GM21786 (cell line): ENCODE results near the gene PEAK1.

Experiments used
- ATAC-seq: cut with Tn5 transposase; IDR thresholded peaks from one replicate; pipeline ENCODE4 v1.9.1; 2021; ENCODE audit not compliant: unreplicated experiment

PEAK1 gene, protein sequence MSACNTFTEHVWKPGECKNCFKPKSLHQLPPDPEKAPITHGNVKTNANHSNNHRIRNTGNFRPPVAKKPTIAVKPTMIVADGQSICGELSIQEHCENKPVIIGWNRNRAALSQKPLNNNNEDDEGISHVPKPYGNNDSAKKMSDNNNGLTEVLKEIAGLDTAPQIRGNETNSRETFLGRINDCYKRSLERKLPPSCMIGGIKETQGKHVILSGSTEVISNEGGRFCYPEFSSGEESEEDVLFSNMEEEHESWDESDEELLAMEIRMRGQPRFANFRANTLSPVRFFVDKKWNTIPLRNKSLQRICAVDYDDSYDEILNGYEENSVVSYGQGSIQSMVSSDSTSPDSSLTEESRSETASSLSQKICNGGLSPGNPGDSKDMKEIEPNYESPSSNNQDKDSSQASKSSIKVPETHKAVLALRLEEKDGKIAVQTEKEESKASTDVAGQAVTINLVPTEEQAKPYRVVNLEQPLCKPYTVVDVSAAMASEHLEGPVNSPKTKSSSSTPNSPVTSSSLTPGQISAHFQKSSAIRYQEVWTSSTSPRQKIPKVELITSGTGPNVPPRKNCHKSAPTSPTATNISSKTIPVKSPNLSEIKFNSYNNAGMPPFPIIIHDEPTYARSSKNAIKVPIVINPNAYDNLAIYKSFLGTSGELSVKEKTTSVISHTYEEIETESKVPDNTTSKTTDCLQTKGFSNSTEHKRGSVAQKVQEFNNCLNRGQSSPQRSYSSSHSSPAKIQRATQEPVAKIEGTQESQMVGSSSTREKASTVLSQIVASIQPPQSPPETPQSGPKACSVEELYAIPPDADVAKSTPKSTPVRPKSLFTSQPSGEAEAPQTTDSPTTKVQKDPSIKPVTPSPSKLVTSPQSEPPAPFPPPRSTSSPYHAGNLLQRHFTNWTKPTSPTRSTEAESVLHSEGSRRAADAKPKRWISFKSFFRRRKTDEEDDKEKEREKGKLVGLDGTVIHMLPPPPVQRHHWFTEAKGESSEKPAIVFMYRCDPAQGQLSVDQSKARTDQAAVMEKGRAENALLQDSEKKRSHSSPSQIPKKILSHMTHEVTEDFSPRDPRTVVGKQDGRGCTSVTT (N-terminal part only)

DNA sequence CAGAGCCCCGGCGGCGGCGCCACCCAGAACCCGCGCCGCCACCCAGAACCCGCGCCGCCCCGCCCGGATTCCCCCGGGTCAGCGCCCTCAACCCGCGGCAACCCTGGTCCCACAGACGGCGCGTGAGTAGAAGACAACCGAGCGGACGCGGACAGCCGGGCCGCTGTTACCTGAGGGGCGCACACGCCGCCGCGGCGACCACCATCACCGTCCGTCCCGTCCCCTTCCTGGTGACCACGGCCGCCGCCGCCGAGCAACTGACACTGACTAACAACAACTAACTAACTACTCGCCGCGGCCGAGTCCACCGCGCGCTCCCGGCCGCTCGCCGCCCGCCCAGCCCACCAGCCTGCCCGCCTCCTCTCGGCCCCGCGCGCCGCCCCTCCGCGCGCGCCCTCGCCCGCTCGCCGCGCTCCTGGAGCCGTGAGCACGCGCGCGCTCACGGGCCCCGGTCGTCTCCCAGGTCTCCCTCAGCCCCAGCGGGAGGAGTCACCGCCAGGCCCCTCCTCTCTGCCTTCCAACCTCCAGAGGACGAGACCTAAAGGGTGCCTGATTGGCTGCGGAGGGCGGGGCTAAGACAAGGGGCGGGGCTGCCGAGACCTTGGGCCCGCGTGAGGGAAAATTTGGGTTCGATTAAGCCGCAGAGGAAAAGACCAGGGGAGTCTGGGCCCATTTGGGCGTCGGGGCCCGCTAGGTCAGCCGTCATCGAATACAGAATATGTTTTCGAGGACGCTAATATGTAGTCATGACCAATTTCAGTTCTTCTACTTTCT lies at the start of gene PEAK1:
Gene PEAK1 (minus strand): TSS at position 269 of the 774 bp plus-strand sequence. CDS start 238,178 bp downstream, outside the sequence.
- peak; percentile 93 for ATAC-seq

DNA sequence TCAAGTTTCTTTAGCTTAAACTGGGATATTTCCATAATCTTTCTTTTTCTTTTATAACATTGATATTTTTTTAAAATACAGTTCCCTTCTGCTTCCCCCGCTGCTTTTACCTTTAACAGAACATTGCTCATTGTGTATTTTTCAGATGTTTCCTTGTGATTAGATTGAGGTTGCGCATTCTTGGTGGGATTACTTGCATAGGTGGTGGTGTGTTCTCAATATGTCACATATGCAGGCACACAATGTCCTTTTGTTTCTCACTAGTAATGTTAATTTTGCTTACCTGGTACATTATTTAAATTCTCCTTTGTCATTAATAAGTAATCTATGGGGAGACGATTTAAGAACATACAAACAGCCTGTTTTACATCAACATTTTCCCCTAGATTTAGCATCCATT lies 49.0 kb upstream of the PEAK1 start:
- no peak for ATAC-seq

DNA sequence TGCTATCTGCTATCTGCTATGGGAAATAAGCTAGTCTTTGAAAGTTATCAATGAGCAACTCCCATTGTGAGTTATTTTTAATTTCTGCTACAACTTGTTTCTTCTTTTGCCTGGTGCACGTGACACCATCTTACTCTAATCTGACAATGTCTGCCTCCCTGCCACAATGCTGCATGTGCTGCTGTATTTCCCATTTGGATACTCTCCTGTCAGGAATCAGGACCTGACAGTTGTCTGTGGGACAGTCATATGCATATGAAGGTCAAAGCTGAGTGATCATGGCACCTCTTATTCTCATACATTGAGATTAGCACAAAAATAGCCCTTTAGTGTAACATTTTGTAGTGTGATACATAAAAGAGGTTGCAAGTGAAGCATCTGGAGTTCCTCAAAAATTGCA lies 46.6 kb upstream of the PEAK1 start:
- ATAC-seq = no peak

DNA sequence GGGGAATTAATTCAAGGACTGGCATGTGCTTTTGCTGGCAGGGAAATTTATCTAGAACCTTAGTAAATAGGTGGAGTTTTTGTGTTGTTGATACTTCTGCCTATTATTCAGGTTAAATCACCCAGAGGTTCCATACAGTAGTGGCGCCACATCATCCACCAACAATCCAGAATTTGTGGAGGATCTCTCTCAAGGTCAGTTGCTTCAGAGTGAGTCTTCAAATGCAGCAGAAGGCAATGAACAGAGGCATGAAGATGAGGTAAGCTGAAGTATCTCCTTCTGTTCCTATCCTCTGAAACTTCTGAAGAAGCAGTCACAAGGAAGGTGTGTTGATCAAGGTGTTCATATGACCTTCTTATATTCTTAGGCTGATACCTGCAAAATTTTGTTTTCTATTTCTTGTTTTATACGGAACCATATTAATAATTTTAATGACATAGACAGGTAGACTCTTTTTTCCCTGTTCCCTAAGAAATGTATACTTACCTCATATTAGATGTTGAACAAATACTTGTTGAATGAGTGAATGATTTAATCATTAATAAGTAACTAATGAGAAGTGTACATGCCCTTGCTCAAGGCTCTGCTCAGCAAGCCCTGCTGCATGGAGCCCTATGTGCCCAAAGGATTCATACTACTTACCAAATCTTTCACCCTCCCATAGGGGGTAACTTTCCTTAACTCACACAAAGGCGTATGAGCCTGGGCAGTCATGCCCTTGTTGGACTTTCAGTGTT lies 44.4 kb upstream of the PEAK1 start:
- no peak for ATAC-seq

DNA sequence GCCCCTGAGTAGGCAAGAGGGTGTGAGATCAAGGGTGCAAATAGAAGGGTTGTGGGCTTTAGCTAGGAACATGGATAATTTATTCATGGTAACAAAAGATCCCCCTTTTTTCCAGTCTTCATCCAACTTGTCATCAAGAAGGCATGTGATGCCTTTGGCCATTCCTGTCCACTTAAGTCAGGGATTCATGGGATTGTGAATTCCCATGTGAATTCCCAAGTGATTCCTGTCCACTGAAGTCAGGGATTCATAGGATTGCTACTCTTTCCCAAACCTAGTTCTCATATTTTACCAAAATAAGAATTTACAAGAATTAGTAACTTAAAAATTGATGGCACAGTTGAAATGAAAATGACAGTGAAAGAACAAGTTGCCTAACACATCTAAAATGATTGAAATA lies 41.6 kb upstream of the PEAK1 start:
- no peak for ATAC-seq

DNA sequence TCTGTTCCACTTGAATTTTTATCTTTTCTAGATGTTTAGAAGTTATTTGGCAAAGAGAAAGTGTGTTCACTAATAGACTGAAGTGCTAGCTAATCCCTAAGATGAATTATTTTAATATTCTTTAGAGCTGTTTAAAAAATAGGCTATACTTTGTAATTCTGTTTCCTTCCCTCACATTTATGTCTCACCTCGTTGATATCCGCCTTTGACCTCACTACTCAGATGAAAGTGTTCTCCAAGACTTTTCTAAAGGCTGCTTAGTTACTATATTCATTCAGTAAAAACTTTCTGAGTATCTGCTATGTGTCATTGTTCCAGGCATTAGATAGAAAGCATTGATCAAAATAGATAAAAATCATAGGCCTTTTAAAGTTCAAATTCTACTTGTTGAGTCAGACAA lies 39.1 kb upstream of the PEAK1 start:
- no peak for ATAC-seq

DNA sequence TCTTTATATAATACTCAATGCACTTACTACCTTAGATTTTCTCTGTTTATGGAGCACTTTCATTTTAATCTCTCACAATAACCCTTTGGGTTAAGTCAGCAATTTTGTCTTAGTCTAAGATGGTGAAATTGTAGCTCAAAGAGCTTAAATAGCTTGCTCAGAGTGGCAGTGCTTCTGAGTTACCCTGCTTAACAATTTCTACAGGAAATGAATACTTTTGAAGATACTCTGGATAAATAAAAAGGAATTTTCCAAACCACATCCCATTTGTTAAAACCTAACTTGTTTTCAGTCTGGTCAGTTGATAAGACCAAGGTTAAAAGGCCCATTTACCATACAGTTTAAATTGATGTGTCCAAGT lies 38.0 kb upstream of the PEAK1 start:
- no peak for ATAC-seq

DNA sequence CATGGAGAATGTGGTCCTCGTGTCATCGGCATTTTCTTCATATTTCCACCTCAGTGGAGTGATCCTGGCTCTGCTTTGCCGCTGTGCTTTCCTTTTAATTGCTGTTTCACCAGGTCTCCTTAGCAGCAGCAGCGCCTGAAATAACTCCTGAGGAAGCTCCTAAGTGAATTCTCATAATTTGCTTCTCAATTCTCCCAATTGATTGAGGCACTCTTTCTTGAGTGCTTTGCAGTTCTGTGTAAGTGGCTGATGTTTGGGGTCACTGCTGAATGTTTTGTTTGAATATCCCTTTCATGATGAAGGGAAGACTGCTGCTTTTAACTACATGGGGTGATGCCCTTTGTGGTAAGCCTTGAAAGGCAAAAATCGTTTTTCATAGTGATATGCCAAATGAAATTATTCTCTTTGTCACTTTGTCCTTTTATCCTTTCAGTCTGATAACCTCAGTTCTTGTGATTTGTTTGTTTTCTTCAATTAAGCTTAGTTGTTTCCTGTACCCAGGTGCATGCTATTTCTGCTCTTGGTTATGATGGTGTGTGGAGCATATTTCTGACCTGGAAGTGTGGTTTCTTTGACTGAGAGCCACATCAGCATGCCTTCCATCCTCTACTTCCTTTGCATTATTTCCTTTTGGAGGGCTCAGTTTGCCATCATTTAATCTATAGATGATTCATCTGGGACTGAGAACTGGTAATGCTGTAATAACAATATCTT lies 37.4 kb upstream of the PEAK1 start:
- ATAC-seq = no peak

DNA sequence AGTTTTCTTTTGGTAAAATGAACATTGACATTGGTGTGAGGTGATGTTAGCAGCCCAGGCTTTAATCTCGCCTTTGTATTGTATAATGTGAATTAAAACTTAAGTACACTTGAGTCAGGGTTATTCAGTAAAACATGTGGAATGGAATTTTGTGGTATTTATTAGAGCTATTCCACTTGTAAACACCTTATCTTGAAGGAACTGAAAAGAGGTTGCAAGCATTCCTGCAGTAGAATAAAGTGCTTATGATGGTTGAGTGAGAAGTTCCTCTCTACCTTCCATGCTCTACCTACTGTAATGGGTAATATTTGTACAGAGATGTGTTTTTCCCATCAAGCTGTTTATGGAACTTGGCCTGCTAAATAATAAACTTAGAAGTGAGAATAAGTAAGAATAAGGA lies 36.8 kb upstream of the PEAK1 start:
- ATAC-seq = no peak

DNA sequence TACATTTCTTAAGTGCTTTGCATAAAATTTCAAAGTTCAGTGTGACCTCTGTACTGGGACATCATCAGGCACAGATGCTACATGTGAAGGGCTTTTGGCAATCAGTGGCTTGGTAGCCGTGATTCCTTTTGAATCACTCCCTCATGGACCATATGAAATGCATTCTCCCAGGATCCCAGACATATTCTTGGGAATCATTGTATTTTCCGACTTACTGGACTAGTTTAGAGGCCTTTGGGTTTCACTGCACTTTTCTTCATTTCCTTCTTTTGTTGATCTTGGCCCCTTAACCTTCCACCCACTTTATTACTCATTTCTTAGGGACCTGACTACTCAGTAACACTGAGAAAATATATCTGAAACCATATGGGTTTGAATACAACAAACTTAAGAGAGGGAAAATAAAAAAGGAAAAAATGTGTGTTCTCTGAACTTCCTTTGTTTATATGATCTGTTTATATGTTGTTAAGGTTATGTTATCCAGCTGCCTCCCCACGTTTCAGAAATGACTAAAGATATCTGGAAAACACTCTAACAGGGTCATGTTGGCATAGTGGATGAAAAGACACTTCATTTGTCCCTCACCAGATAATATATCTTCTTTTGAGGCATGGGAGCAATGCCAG lies 35.9 kb upstream of the PEAK1 start:
- no peak for ATAC-seq

DNA sequence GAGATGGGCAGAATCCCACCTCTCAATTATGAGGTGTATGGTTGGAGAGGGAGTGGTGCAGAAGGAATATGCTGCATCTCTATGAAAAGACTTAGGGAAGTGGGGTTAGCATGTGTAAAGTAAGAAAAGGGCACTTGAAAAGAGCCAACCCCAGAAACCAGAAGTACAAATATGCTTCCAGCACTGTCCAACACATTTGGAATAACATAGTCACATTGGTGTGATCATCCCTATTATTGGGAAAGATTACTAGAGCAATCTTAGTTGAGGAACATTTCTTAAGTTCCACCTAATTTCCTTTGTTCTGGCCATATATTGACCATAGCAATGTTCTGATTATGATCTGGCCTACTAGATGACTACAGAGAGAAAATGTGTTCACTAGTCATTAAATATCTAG lies 35.0 kb upstream of the PEAK1 start:
- no peak for ATAC-seq

DNA sequence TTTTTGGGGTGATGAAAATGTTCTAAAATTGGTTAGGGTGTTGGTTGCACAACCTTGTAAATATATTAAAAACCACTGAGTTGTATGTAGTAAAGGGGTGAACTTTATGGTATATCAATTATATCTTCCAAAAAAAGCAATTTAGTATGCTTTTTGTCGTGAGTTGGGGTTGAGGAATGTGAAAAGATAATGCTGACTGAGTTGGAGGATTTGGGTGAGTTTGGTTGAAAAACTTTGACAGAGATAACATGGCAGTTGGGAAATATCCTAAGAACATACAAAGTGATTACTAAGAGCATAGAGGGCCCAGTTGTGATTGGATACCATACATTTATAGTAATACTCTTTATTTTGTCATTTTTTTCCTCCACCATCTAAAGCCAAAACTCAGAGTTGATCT lies 34.4 kb upstream of the PEAK1 start:
- no peak for ATAC-seq

DNA sequence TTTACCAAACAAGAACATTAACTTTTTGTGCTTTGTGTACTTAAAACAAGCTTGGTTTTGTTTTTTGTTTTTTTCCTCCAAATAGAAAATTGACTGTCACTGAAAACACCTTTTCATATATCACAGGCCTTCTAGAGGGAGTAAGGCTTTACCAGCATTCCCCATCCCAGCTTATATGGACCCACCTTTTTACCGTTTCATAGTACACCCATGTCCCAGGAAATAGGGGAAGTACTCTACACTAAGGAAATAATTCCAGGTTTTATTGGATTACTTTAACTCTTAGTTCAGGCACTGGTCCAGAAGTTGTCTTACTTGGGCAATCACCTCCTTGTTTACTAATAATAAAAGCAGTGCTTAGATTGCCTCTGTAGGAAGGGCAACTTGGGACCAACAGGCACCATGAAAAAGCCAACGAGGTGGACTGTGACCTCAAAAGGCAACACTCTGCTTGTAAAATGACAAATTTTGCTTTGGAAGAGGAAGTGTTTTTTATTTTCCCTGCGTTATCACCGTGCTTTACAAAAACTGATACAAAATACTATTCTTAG lies 27.0 kb upstream of the PEAK1 start:
- no peak for ATAC-seq

DNA sequence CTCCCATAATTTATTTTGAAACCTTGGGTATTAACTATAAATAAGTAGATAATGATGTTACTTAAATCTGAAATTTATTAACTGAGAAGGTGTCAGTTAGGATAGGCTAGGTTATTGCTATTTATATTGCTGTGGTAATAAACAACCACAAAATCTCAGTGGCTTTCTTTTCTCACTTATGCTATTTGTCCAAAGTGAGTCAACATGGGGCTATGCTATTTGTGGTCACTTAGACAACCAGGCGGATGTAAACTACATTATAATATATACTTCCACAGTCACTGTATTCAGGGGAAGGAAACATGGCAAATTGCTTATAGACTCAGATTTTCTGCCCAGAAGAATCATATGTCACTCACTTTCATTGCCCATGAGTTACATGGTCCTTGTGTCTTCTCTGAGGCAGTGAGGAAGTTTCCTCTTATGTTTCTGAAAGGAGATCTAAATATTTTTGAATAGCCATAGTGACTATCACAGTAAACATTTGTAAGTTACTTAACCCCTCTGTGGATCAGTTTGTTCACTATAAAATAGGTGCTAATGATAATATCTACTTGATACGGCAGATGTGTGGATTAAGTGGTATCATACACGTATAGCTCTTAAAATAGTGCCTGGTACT lies 20.6 kb upstream of the PEAK1 start:
- peak; percentile 74 for ATAC-seq

DNA sequence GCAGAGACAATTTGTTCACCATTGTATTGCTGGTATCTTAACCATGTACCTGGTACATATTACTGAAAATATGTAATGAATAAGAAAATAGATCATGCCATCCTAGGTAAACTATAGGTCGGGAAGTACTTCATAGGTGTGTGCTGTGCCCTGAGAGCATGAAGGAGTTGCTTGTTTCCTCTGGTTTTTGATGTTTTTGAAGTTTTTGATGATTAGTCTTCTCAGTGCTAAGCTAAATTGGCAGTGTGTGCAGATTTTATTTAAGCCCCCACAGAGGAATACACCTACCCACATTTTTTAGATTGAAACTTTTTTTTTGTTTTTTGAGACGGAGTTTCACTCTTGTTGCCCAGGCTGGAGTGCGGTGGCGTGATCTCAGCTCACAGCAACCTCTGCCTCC lies 17.4 kb upstream of the PEAK1 start:
- ATAC-seq = no peak

DNA sequence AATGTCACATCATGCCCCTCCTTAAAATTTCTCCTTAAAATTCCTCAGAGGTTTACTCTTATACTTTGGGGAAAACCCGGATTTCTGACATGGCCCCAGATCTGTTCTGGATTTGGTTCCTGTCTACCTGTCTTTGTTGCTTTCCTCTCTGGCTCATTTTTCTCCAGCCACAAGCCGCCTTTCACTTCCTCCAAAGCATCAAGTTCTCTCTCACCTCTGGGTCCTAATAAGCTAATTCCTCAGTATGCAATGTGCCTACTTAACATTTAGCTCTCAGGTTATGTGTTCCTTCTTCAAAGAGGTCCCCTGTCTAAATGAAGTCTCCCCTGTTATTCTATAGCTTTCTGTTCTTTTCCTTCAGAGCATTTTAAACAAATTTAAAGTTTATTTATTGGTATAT lies 16.9 kb upstream of the PEAK1 start:
- no peak for ATAC-seq

DNA sequence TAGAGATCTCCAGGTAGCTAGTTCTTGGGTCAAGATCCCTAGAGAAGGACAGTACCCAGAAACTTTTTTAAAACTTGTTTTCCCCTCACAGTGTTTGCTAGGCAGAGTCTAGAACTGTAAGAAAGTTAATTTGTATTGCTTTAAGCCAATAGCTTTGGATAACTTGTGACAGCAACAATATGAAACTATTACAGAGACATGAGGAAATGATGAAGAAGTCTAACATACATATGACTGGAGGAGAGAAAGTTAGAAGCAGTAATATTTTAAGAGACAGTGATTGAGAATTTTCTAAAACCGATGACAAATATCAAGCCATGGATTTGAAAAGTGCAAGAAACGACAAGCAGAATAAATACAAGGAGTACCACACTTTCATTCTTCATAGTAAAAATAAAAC lies 10.7 kb upstream of the PEAK1 start:
- no peak for ATAC-seq

DNA sequence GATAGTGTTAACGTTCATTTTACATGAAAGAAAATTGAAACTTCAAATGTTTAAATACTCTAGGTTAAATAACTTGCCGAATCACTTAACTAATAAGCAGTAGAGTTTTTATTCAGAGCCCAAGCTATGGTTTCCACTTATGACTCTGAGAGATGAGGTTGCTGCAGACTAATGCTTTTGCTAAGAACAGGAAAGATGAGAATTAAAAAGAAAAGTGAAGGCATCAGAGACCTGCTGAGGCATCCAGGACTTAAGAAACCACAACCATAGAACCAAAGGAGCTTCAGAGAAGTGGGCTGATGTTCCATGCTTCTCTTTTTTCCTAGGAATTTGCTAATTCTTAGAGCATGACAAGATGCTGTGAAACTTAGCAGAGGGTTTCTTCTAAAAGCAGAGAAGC lies 10.3 kb upstream of the PEAK1 start:
- no peak for ATAC-seq

DNA sequence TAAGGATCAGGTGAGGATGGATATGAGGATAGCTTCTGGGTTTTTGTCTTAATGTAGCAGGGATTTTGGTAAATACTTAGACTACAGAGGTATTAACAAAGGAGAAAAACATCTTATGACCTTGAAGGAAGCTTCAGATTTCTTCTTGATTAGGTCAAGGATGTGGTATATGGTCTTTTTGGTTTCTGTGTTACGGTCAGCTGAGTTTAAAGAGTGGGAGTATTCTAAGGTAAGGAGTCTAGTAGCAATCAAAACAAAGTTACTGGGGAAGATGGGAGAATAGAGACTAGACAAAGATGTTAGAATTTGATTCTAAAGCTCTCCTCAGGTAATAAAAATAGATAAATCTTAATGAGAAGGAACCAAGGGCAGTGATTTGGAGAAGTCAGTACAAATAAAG lies 7.0 kb upstream of the PEAK1 start:
- ATAC-seq = no peak
